ENCODE measurements around the gene RABGAP1L. TPM values are rescaled to one million over a fixed set of nuclear protein-coding genes. Genes with fewer than 3 reads are reported as not detected.
"Not testable (repeated sequence)": the region's sequence is repeated elsewhere in the genome, so short reads cannot be mapped to it uniquely, and the experiment has no call there.

Gene RABGAP1L
- total and polyA plus RNA-seq, 10 of the 15 experiments (the other 5 are each of a cell fraction or from before 2014, with no cell fraction given) = 5.8 to 194 (median 113) TPM

DNA sequence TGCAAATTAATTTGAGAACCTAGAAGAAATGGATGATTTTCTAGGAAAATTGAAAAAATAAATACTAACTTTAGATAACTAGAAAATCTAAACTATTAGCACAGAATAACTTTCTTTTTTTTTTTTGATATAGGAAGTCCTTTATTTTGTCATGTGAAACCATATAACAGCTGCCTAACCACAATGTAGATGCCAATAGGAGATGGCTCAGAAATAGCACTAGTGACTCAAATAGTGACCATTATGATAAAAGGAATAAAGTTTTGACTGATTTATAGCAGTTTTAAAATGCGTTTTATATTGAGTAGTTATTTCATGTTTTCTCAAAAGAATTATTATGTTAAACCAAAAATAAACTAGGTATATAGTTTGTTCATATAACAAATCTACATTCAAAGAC lies 682.4 kb downstream of the RABGAP1L start (continued):
- TF ChIP-seq, protein P1, sequence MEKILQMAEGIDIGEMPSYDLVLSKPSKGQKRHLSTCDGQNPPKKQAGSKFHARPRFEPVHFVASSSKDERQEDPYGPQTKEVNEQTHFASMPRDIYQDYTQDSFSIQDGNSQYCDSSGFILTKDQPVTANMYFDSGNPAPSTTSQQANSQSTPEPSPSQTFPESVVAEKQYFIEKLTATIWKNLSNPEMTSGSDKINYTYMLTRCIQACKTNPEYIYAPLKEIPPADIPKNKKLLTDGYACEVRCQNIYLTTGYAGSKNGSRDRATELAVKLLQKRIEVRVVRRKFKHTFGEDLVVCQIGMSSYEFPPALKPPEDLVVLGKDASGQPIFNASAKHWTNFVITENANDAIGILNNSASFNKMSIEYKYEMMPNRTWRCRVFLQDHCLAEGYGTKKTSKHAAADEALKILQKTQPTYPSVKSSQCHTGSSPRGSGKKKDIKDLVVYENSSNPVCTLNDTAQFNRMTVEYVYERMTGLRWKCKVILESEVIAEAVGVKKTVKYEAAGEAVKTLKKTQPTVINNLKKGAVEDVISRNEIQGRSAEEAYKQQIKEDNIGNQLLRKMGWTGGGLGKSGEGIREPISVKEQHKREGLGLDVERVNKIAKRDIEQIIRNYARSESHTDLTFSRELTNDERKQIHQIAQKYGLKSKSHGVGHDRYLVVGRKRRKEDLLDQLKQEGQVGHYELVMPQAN (conservative IDR thresholded peaks at IDR 0.05) = no peak
- TF ChIP-seq RUNX3 (IDR thresholded peaks at IDR 0.05; ENCODE audit: low read length) (peak; percentile 95), ZNF274 (IDR thresholded peaks at IDR 0.05; ENCODE audit: insufficient read depth, insufficient read length) (no peak)

- 92% methylated on average over 14 of the region's 36 CpGs for WGBS (ENCODE audit: insufficient coverage, insufficient replicate concordance, low lambda C conversion rate, missing lambda C conversion rate)
- H2AFZ ChIP-seq (ENCODE audit: control insufficient read depth, low read depth, low read length) = not testable (repeated sequence)
Observed at GRCh38 chr1:174848593-174849560, 689.6 kb downstream of the RABGAP1L start.

More at GRCh38 chr1:174848593-174849560, 689.6 kb downstream of the RABGAP1L start:
- H3K36me3 ChIP-seq (ENCODE audit: control insufficient read depth in 2 of 2, insufficient read depth in 2 of 2, low read length in 1 of 2); H3K4me1 ChIP-seq (ENCODE audit: control insufficient read depth, insufficient read depth, low read length); H3K4me2 ChIP-seq (ENCODE audit: control insufficient read depth, insufficient read depth); H3K9ac ChIP-seq (ENCODE audit: control insufficient read depth, insufficient read depth, low read length); H3K4me3 ChIP-seq; SMC1A ChIA-PET (ENCODE audit: uncharacterized antibody, unreplicated experiment); H3K9me3 ChIP-seq (replicated peaks; ENCODE audit: control insufficient read depth, insufficient read depth, low read length); H3K27ac ChIP-seq (ENCODE audit: control insufficient read depth, insufficient read depth); POLR2A ChIA-PET; H3K27me3 ChIP-seq (replicated peaks in 1 of 2; ENCODE audit: control insufficient read depth in 2 of 2, insufficient read depth in 2 of 2, low read length in 1 of 2); BruUV-seq (replicated peaks); CTCF ChIA-PET; H3K79me2 ChIP-seq (ENCODE audit: control insufficient read depth, insufficient read depth, low read length); RAD21 ChIA-PET (ENCODE audit: unreplicated experiment); intact Hi-C loops (cut with micrococcal nuclease; ENCODE audit: unreplicated experiment); H4K20me1 ChIP-seq (ENCODE audit: control insufficient read depth, insufficient read depth); ATAC-seq; FAIRE-seq; DNase-seq (ENCODE audit: low read depth, low spot score); in situ Hi-C loops (cut with MboI): not testable (repeated sequence)

Measured in GM12878 (cell line).